Neural progenitor cell (in vitro differentiated cells): ENCODE data around the gene METTL25.

Source experiments
- CTCF ChIP-seq: fragments of 200-600 bp; sonication (generic); IDR thresholded peaks from 2 replicates; pipeline ENCODE4 v1.5.1; 2017; ENCODE audit warnings: antibody characterized with exemption, mild to moderate bottlenecking
- EZH2 ChIP-seq: fragments of 200-600 bp; sonication (generic); IDR thresholded peaks from 2 replicates; pipeline ENCODE4 v1.6.1; 2017; ENCODE audit warnings: antibody characterized with exemption, mild to moderate bottlenecking, moderate library complexity

- TF ChIP-seq CTCF (no peak), EZH2 (no peak)
Observed at GRCh38 chr12:82474181-82474797, 116.0 kb downstream of the METTL25 start.
